ENCODE data around the gene TBCD.

Gene TBCD

DNA sequence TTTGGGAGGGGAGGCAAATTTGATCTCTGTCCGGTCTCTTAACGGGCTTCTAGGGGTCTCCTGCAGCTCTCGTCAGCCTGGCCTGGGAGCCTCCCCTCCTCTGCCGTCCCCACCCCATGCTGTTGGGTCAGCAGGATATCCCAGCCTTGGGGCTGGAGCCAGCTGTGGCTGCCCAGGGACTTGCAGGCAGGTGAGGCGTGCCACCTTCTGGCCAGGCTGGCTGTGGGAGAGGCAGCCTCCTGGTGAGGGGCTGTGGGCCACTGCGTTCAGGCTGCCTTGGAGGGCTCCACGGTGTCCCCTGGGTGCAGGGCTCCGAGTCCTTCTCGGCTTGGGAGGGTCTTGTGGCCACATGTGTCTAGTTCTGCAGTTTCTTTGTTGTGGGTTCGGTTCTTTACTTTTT is 34.6 kb downstream of the TBCD start:
- H3K4me3 ChIP-seq (ENCODE audit: low read depth, low read length) = no peak overlapping the region
- no peak for DNase-seq (ENCODE audit: low read depth)

GRCh38 chr17:82787081-82787848 is 35.4 kb downstream of the TBCD start:
- DNase-seq (ENCODE audit: low read depth) = peak; percentile 33
- no peak overlapping the region for H3K4me3 ChIP-seq (ENCODE audit: low read depth, low read length)

- DNase-seq (ENCODE audit: low read depth) = no peak
- H3K4me3 ChIP-seq (ENCODE audit: low read depth, low read length) = no peak overlapping the region
Observed at GRCh38 chr17:82788206-82789001, 36.5 kb downstream of the TBCD start.

GRCh38 chr17:82789051-82789592 is 37.3 kb downstream of the TBCD start:
- no peak overlapping the region for H3K4me3 ChIP-seq (ENCODE audit: low read depth, low read length)
- DNase-seq (ENCODE audit: low read depth) = no peak

DNA sequence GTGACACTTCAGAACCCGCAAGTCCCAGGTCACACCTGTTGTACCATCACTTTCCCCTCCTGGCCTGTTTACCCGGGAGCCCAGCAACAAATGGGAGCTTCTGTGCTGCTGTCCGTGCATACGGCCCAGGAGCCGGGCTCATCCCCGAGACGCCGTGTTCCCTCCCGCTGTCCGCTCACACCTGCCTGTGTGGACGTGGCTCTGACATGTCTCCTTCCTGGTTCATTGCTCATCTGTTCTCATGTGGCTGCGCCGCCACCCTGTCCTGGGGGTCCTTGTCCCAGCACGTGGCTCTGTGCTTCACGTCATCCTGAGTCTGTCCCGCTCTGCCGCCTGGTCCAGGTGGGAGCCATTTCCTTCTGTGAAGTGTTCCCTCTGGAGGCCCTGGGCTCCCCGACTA is 37.9 kb downstream of the TBCD start:
- H3K4me3 ChIP-seq (ENCODE audit: low read depth, low read length) = no peak overlapping the region
- DNase-seq (ENCODE audit: low read depth) = no peak

GRCh38 chr17:82790391-82790790 is 38.5 kb downstream of the TBCD start:
- H3K4me3 ChIP-seq (ENCODE audit: low read depth, low read length) = no peak overlapping the region
- DNase-seq (ENCODE audit: low read depth) = no peak

DNA sequence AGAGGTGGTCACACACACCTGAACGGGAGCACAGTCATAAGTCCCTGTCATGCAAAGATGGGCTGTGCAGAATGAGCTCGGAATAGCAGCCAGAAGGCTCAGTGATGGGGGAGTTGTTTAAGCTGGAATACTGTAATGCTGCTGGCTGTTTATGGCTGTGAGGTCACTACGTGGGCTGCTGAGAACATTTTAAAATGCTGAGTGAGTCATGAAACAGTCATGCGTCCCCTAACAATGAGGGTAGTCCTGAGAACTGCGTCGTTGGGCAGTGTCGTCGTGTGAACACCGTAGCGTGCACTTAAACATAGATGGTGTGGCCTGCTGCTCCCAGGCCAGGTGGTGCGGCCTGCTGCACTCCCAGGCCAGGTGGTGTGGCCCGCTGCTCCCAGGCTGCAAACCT is 39.7 kb downstream of the TBCD start:
- DNase-seq (ENCODE audit: low read depth) = peak; percentile 84
- H3K4me3 ChIP-seq (ENCODE audit: low read depth, low read length) = no peak overlapping the region

DNA sequence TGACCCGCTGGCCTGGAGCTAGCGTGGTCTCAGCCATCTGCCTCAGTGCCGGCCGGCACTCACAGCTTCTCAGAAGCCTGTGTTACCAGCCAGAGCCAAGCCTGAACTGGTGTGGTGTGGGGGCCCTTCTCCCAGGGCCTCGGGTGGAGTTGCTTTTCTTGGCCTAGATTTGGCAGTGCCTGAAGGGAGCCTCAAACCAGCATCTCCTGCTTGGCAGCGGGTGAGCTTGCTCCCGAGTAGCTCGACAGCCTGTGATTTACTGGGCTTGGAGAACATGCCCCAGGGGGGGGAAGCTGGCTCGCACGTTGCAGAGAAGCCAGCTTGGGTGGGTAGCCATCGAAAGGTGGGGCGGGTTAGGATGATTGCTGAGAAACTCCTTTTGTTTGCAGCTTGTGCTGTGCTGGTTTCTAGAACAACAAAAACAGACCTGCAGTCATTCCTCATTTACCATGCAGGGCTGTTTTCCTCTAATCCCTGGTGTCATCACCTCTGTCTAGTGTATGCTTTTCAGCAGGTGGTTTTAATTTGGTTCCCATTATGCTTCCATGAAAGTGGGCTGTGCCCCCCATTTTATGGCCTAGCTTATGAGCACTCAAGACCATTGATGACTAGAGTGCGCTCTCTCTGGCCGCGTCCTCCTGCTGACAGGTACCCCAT is 42.2 kb downstream of the TBCD start:
- no peak for DNase-seq (ENCODE audit: low read depth)
- H3K4me3 ChIP-seq (ENCODE audit: low read depth, low read length) = no peak overlapping the region

- H3K4me3 ChIP-seq (ENCODE audit: low read depth, low read length) = no peak overlapping the region
- peak; percentile 48 for DNase-seq (ENCODE audit: low read depth)
Observed at GRCh38 chr17:82794781-82795482, 43.1 kb downstream of the TBCD start.

- DNase-seq (ENCODE audit: low read depth) = no peak
Observed at GRCh38 chr17:82795615-82796014, 43.8 kb downstream of the TBCD start.

GRCh38 chr17:82797061-82797460 is 45.2 kb downstream of the TBCD start:
- DNase-seq (ENCODE audit: low read depth) = no peak
- no peak overlapping the region for H3K4me3 ChIP-seq (ENCODE audit: low read depth, low read length)

More at GRCh38 chr17:82795615-82796014, 43.8 kb downstream of the TBCD start:
- H3K4me3 ChIP-seq (ENCODE audit: low read depth, low read length) = no peak overlapping the region

DNA sequence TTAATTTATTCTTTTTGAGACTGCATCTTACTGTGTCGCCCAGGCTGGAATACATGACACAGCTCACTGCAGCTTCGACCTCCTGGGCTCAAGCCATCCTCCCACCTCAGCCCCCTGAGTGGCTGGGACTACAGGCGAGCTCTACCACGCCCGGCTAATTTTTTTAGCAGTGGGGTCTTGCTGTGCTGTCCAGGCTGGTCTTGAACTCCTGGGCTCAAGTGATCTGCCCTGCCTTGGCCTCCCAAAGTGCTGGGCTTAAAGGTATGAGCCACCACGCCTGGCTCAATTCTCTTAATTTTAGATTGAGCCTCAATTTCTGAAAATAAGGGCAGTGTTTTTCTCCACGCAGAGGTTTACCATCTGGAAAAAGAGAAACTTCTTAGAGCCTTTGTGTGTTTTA is 46.9 kb downstream of the TBCD start:
- H3K4me3 ChIP-seq (ENCODE audit: low read depth, low read length) = no peak overlapping the region
- no peak for DNase-seq (ENCODE audit: low read depth)

DNA sequence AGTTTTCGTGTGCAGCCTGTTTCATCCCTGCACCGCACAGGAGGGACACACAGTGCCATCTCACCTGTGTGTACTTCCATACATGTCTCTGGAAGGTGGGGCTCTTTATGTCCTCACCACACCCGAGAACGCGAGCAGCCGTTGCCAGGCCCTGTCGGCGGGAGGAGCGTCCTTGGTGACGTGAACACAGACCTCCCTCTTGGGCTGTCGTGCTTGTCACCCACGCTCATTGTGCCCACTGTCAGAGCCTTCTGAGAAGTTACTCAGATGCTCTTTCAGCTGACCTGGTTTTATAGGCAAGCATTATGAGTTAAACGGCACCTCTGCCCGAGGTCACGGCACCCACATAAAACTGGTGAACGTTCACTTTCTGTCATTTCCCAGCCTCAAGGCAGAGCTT is 47.7 kb downstream of the TBCD start:
- no peak overlapping the region for H3K4me3 ChIP-seq (ENCODE audit: low read depth, low read length)
- no peak for DNase-seq (ENCODE audit: low read depth)

GRCh38 chr17:82800885-82801284 is 49.0 kb downstream of the TBCD start:
- no peak overlapping the region for H3K4me3 ChIP-seq (ENCODE audit: low read depth, low read length)
- DNase-seq (ENCODE audit: low read depth) = no peak

- H3K4me3 ChIP-seq (ENCODE audit: low read depth, low read length) = no peak overlapping the region
- DNase-seq (ENCODE audit: low read depth) = no peak
Observed at GRCh38 chr17:82801377-82801970, 49.6 kb downstream of the TBCD start.

- DNase-seq (ENCODE audit: low read depth) = no peak
- H3K4me3 ChIP-seq (ENCODE audit: low read depth, low read length) = no peak overlapping the region
Observed at GRCh38 chr17:82802075-82802780, 50.4 kb downstream of the TBCD start.

GRCh38 chr17:82803185-82803584 is 51.3 kb downstream of the TBCD start:
- no peak overlapping the region for H3K4me3 ChIP-seq (ENCODE audit: low read depth, low read length)
- no peak for DNase-seq (ENCODE audit: low read depth)

- no peak overlapping the region for H3K4me3 ChIP-seq (ENCODE audit: low read depth, low read length)
- no peak for DNase-seq (ENCODE audit: low read depth)
Observed at GRCh38 chr17:82803606-82804005, 51.7 kb downstream of the TBCD start.
